LHCN-M2 (cell line): Measurements from ENCODE around the gene CDKN1C. TPM values are rescaled to one million over a fixed set of nuclear protein-coding genes. Genes with fewer than 3 reads are reported as not detected.

ENCODE experiments used
- DNase-seq: peaks from one replicate; pipeline ENCODE4 v3.0.0-alpha.2; 2012; ENCODE audit warnings: low read depth
- polyA plus RNA-seq: library from polyadenylated mRNA; unstranded; fragments of >200 nt; gene quantifications from one replicate; pipeline ENCODE4 v1.2.1, GENCODE V29; 2012; ENCODE audit warnings: missing spikeins
- total RNA-seq: library from RNA; depleted of rRNA; stranded (reverse); fragments of >200 nt; gene quantifications from 2 replicates; pipeline ENCODE4 v1.2.3, GENCODE V29; 2014; rRNA removed

The CDKN1C gene
- total RNA-seq = 0.45 and 2.5 TPM in 2 replicates
- 1.4 TPM for polyA plus RNA-seq

DNA sequence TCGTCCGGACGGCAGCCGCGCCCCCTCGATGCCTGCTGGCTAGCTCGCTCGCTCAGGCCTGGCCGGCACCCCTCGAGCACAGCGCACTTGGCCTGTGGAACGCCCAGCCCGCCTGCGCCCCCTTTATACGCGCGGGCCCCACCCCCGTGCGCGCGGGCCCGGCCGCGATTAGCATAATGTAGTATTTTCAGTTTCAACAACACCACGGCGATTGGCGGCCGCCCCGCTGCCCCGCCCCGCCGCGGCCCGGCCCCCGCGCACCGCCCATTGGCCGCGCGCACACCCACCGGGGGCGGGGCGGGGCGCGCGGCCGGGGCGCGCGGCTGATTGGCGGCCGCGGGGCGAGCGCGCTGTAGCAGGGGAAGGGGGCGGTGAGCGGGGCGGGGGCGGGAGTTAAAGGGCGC is at the start of gene CDKN1C:
CDKN1C (minus strand) TSS at position 98 of the 404 bp plus-strand sequence. CDS start 319 bp downstream, outside the sequence.
- peak; percentile 52 for DNase-seq

DNA sequence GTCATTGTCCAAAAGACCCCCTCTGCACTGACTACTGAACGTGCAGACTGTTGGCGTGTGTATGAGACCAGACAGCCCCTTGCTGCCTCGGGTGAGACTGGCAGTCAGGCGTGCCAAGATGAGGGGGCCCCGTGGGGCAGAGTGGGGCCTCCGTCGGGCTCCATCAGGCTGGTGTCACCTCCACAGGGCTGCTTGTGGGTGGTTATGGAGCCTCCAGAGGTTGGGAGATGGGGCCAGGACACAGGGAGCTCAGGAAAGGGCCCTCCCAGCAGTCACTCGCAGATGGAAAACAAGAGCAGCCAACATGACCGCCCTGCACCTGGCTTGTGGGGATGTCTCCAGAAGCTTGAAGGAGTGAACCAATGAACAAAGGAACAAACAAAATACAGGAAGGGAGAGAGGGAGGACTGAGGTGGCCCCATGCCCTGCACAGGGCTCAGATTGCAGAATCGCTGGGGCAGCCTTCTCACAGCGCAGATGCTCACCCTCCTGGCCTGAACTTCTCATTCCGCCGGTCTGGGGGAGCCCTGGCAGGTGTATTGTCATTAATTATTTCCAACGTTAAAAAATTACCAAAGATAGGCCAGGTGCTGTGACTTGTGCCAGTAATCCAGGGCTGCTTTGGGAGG is 49.1 kb upstream of the CDKN1C start:
- no peak for DNase-seq

DNA sequence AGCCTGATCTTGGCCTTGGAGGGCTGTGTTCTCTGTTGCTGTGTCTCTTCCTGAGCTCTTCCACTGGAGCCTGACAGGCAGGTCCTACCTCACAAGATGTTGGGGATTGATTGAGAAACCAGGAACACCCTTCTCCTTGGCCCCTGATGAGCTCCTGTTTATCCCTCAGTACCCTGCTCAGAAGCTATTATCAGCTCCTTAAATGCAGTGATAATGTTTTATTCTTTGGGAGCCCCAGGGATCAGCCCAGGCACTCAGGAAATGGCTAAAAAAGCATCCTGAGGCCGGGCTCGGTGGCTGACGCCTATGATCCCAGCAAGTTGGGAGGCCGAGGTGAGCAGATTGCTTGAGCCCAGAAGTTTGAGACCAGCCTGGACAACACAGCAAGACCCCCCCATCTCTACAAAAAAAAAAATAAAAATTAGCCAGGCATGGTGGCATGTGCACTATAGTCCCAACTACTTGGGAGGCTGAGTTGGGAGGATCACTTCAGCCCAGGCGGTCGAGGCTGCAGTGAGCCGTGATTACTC is 48.5 kb upstream of the CDKN1C start:
- DNase-seq = no peak

DNA sequence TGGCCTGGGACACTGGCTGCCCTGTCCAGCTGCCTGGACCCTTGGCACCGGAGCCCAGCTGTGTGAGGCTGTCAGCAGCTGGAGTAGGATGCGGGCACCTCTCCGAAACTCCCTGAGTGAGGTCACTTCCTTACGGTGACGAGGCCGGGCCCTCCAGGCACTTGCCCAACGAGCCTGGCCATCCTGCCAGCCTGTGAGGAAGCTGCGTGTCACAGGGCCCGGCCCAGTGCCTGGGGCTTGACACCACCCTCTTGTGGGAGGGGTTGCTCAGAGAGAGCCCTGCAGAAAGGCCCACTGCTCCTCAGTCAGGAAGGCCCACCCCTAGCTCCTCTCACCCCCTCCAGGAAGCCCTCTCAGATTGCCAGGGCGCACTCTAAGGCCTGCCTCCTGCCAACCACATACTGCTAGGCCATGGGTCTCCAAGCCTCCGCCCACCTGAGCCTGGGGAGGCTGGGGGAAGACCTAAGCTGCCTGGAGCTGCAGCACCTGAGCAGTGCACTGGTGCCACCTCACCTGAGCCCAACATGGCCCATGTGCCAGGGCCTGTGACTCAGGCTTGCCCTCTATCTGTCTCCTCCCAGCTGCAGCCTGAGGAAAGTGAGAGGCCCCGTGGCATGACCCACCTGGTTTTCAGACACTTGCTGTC is 47.9 kb upstream of the CDKN1C start:
- peak; percentile 82 for DNase-seq

DNA sequence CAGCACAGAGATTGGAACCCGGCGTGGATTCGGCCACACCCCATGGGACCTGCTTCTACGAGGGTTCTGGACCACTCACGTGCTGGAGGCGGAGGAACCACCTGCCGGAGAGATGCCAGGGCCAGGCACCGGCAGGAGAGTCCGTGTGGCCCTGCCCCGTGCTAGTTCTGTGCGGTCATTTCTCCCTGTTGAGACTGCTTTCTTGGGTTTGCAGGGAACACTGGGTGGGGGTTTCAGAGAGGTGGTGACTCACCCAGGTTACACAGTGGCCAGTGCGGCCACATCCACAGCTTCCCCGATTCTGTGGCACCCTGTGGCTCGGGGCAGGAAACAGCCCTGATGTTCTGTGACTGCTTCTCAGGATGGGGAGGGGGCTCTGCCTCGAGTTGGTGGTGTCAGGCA is 47.3 kb upstream of the CDKN1C start:
- DNase-seq = peak; percentile 34

DNA sequence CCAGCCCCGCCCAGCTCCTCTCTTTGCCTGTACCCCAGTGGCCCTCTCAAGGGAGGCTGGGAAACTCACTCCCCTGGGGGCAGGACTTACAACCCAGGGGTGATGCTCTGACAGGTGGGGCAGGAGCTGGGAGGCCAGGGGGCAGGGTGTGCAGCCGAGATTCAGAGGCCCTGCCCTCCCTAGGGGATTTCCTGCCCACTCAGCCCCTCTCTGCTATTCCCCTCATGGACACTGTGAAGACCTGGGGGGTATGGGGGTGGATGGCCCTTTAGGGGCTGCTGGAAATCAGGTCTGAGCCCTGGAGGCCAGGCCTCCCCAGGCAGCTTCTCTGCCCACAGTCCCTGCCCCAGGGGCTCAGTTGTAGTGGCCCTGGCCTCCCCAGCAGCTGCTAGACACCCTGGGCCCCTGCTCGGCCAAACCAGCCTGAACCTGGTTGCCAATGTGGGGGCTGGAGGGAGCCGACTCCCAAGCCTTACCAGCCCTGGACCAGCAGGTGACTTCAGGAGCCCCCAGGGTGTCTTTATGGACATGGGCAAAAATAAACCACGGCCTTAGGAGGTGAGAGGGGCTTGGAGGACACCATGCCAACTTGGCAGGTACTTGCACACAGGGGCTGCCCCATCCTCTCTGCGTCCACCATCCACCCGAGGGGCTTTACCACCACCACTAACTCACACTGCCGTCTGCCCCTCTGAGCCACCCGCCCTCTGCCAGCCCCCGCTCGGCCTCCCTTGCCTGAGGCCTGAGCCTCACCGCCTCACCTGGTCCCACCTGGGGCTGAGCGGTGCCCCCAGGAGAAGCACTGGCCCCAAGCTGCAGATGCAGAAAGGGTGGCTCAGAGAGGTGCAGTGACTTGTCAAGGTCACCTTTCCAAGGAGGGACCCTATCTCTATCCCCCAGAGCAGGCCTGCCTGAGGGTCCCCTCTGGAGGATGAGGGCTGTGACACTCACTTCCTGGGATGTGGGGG is 46.5 kb upstream of the CDKN1C start:
- no peak for DNase-seq

DNA sequence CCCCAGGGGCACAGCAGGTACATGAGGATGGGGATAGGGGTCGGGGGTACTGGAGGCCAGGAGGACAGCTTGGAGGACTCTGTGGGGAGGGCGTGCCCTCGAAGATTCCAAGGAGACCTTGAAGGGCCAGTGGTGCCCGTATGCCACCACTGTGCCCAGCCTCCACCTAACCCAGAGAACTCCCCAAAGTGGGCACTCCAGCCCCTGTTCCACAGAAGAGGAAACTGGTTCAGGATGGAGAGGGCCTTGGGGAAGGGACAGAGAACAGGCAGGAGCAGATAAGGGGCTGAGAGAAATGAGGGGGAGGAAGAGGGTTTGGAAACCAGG is 45.8 kb upstream of the CDKN1C start:
- DNase-seq = no peak

DNA sequence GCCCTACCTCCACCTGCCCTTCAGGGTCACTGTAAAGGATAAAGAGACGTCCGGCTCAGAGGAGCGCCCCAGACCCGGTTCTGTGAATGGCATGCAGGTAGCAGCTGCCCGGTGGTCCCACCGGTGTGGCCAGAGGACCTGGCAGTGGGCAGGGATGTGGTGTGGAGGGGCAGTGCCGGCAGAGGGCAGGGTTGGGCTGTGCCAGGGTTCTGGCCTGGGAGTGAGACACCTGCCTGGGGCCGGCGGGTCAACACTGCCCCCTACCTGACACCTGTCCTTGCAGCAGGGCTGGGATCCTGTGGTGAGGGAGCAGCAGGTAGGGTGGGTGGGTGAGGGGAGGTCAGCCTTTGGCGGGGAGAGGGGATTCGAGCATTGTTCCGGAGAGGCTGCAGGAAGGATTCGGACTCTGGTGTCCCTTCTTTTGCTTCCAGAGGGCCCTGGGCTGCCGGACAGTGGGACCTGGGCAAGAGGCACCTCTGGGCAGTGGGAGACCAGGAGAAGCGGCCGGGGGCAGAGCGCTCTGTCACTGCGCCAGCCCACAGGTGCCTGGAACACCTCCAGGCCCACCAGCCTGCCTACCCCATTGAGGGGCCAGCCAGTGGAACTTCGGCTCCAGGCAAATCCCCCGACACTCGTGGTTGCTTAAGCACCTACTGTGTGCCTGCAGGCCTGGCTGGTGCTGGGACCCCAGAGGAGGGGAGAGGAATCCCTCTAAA is 45.3 kb upstream of the CDKN1C start:
- DNase-seq = peak; percentile 26

DNA sequence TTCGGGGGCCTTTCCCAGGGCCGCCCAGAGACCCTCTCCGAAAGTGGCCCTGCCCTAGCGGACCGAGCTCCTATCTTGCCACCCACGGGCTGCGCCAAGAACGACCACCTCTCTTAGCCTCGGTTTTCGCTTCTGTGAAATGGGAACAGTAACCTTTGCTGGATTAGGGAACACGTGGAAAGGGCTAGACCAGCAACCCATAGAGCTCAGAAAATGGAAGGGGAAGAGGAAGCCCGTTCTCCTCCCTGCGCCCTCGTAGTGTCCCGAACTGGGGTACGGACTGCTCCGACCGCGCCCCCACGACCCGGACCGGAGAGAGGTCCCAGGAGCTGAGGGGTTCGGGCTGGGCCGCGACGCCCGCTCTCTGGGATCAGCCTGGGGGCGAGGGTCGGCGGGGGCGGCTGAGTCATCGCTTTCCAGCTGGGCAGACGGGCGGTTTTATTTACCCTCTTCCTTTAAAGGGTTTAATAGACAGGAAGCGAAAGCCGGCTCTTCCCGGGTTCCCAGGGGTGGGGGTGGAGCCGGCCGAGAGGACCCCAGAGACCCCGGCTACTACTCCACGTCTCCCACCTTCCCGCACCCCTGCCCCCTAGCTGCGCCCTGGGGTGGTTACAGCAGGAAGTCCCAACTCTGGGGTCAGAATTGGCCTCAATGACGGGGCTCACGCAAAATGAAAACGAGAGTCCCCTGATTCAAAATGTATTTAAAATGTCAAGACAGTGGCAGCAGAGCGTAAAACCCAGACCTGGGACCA is 44.6 kb upstream of the CDKN1C start:
- DNase-seq = peak; percentile 41

DNA sequence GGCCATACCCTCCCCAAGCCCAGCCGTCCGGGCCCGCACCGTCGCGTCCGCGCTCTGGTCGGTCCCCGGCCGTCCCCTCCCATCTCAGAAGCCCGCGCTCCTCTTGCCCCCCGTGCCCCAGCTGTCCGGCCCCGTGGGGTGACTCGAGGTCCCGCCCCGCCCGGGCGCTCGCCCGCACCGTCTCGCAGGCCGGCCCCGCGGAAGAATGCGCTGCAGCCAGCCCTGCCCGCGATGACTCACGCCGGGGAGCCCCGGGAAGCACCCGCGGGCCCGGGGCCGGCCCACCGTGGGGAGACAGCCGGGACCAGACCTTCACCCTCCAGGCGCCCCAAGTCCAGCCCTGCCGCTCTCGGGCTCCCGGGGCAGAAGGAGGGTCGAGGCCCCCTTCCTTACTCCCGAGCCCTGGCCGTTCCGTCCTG is 44.0 kb upstream of the CDKN1C start:
- peak; percentile 63 for DNase-seq

DNA sequence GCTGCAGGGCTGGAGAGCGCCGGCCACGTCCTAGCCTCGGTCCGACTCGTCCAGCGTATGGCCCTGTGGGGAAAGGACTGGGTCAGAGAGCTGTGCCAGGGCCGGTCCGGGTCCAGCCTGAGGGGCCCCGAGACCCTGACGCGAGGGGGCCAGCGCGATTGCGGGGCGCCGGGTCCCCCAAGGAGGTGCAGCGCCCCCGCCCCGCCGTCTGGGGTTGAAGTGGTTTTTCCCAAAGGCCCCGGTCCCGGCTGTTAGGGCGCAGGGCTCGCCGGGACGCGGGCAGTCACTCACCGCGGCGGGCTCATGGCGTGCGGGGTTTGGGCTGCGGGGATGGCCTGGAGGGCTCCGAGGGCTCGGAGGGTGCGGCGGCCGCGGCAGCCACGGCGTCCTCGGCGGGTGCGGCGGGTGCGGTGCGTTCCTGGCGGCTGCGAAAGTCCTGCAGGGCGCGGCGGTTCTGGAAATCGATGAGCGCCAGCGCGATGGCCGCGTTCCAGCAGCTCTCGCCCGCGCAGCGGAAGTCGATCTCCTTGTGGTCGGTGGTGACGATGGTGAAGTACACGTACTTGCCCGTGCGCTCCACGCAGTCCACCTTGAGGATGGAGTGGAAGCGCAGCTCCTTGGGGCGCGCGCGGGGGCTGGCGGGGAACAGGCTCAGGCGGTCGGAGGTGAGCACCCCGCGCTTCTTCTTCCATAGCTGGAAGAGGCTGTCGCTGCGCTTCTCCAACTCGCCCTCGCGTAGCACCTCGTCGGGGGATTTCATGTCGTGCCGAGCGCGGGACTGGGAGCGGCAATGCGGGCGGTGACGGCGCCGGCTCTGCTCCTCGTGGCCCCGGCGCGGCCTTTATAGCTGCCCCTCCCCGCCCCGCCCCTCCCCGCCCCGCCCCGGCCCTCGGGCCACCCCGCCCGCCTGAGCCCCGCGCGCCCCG is 43.3 kb upstream of the CDKN1C start, which contains the start of gene PHLDA2:
PHLDA2 (minus strand) TSS at position 816 of the 926 bp plus-strand sequence; CDS start at position 760, 56 bp downstream.
- DNase-seq = peak; percentile 36

DNA sequence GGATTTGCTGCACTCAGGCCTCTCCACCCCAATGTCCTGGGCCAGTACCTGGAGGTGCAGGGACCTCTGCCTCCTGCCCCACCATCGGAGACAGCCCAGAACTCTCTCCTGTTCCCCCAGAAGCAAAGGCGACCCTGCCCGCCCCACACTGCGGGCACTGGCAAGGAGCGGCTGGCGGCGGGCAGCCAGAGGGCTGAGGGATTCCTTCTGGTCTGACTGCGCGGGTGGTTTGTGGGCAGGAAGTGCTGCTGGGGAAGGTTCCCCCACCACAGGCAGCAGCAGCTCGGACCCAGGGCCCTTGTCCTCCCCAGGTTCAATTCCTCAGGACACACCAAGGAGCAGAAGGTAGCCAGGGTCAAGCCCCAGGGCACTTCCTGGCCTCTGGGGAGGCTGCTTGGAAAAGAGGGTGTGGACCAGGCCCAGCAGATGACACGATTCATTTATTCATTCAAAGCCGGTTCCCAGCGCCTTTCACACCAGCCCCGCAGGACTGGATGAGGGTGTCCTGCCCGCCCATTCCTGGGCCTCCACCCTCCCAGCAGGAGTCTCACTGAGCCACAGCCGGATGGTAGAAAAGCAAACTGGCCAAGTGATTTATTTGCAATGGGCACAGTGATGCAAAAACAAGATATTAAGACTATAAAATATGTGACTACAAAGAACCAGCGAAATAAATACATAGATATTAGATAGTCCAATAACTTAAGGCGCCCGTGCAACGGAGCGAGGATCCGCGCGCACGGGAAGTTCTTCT is 42.5 kb upstream of the CDKN1C start:
- DNase-seq = peak; percentile 25

DNA sequence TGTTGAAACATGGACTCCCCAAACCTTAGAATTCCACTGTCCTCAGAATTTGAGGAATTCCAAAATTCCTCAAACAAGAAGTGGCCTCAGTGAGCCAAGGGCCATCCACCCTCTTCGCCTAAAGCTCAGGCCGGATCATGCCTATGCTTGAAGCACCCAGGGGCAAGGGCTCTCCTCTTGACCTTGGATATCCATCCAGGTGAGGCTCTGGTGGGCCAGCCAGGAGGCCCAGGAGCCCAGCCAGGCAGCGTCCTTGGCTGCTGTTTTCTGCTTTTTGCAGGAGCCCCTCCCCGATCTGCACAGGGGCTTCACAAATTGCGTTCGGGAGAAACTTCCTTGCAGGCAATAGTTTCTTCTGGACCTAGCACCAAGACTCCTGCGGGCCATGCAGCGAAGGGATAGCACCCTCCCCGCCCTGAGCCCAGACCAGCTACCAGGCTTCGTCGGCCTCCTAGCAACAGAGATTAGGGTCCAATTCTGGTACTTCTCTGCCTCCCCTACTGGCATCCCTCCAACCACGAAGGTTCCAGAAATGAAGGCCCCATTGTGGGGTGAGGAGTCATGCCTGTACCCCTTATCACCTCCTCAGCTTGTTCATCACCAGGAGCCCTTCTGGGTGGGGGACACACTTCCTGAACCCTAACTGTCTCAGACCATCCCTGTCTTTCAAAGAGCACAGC is 41.7 kb upstream of the CDKN1C start:
- DNase-seq = no peak

DNA sequence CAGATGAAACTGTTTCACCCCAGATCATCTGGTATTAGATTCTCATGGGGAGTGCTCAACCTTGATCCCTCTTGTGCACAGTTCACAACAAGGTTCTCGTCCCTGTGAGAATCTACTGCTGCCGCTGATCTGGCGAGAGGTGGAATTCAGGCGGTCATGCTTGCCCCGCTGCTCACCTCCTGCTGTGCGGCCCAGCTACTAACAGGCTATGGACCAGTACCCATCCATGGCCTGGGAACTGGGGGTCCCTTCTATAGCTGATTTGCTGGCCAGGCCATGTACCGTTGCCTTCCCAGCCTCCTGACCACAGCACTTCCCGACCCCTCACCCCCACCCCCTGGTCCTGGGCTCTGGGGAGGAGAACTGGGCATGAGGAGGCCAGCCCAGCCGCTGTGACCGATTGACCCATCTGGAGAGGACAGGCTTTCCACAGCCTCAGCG is 41.1 kb upstream of the CDKN1C start:
- DNase-seq = no peak

DNA sequence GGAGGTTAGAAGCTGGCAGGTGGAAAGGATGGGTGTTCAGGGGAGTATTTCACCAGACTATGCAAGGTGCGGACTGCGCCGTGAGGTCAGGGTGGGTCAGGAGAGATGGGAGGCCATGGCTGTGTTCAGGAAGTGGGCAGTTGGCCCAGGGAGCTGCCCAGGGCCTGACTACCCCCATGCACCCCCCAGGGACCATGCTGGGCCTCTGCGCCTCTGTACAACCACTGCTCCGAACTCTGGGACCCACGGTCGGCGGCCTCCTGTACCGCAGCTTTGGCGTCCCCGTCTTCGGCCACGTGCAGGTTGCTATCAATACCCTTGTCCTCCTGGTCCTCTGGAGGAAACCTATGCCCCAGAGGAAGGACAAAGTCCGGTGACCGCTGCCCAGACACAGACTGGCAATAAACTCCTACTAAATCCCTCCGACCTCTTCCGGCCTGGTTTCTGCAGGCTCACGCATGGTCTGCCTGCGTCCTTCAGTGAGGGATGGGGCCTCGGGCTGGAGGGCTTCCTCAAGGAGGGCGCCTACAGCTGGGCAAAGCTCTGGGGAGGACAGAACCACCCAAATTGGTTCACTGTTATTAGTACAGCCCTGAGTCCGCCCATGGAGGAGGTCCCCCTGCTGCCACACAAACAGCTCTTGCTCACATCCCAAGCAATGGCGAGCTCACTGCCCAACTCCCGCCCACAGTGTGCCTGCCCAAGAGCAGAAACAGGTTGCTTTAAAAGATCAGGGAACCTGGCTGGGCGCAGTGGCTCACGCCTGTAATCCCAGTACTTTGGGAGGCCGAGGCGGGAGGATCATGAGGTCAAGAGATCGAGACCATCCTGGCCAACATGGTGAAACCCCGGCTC is 39.5 kb upstream of the CDKN1C start:
- DNase-seq = no peak

DNA sequence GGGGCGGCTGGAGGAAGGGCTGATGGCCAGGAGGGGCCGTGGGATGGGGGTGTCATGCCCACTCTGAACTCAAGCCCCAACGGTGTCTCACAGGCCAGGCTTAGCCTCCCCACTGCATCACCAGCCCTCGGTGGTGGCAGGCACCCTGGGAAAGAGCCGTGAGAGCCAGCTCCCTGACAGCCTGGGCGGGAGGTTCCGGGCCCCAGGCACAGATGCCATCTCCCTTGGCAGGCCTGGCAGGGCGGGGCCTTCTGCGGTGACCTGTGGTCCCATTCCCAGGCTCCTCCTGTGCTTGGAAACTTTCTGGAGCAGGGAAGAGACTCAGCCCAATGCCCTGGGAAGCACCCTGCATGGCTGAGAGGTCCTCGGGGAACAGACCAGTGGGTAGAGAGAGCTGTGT is 38.8 kb upstream of the CDKN1C start:
- DNase-seq = no peak
